ENCODE data around the gene OSBPL10.

DNA sequence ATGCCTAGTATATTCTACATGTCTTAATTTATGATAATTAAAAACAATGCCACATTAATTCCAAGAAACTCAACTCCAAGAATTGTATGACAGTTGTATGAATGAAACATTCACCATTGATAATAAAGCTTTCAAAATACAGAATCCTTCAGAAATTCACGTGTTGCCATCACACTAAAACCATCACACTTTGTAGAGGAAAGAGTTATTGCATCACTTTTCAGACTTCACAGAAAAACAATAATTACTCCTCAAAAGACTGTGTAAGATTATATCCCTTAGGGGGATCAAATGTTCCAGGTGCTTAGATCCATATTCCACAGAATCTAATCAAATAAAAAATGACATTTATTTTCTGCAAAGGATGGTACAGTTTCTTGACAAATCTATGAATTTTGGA lies 85.0 kb downstream of the OSBPL10 start:
- TF ChIP-seq CTCF (conservative IDR thresholded peaks at IDR 0.05; ENCODE audit: low read depth, low read length) (no peak), EZH2phosphoT487 (IDR thresholded peaks at IDR 0.05; ENCODE audit: borderline replicate concordance, low read length) (no peak), EZH2 (IDR thresholded peaks at IDR 0.05; ENCODE audit: low read length, unreplicated experiment) (no peak)

Data from PC-3 (cell line).